ENCODE results near the gene CFDP1. TPM values are rescaled to one million over a fixed set of nuclear protein-coding genes. Genes with fewer than 3 reads are reported as not detected.

Gene CFDP1
- total and polyA plus RNA-seq, 11 donors = 17.7 to 60.6 (median 25.3) TPM

DNA sequence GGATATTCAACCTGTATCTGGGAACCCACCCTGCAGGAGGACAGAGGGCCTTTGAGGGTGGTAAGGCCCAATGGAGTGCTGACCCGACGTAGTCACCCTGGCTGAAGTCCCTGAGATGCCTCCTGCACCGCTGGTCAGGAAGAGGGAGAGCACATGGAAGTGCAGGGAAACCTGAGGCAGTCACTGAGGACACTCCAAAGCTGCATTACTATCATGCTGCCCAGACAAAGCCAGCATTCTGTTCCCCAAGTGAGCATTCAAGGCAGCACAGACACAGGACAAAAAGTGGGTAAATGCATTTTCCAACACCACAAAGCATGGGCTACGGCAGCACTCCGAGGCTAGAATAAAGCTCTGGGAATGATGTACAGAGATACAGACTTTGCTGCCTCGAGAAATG is 135.0 kb downstream of the CFDP1 start:
- Histone ChIP-seq H3K9me3 (no peaks in the 10 kb centered on the region), H3K4me1 (peaks cover 0 to 22% (median 10%) of the 10 kb centered on the region in 12 donors), H3K4me3 (no peak overlapping the region), H3K27ac (no peak overlapping the region), H3K27me3 (no peaks in the 10 kb centered on the region), H3K36me3 (peaks cover 0 to 63% (median 45%) of the 10 kb centered on the region in 9 donors)
- no peak for DNase-seq
- WGBS, 4 donors = 69 to 83% (median 78%) methylated on average over 6 of the region's 6 CpGs
- intact Hi-C loops (cut with DNase I) = no loop called here
- TF ChIP-seq, protein P1, sequence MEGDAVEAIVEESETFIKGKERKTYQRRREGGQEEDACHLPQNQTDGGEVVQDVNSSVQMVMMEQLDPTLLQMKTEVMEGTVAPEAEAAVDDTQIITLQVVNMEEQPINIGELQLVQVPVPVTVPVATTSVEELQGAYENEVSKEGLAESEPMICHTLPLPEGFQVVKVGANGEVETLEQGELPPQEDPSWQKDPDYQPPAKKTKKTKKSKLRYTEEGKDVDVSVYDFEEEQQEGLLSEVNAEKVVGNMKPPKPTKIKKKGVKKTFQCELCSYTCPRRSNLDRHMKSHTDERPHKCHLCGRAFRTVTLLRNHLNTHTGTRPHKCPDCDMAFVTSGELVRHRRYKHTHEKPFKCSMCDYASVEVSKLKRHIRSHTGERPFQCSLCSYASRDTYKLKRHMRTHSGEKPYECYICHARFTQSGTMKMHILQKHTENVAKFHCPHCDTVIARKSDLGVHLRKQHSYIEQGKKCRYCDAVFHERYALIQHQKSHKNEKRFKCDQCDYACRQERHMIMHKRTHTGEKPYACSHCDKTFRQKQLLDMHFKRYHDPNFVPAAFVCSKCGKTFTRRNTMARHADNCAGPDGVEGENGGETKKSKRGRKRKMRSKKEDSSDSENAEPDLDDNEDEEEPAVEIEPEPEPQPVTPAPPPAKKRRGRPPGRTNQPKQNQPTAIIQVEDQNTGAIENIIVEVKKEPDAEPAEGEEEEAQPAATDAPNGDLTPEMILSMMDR (IDR thresholded peaks at IDR 0.05) = no peak
- TF ChIP-seq POLR2A (IDR thresholded peaks at IDR 0.05) = no peak
- no peak for ATAC-seq

DNA sequence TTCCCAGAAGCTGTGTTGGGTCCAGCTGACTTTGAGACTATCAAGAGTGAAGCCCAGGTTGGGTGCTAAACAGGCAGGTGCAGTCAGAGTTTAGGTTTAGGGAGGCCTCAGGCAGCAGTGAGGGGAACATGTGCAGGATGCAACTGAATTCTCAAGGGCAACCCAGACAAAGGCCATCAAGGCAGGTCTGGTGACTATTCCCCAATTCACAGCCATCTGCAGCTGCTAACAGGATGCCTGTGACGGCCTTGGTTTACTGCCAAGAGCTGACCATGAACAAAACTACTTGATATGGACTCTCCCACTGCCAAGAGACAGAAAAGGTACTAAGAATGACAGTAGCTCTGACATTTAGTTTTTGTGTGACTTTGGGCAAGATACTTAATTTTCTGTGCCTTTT is 136.7 kb downstream of the CFDP1 start:
- Histone ChIP-seq H3K4me3 (no peak overlapping the region), H3K9me3 (no peaks in the 10 kb centered on the region), H3K27me3 (no peaks in the 10 kb centered on the region), H3K36me3 (peaks cover 0 to 69% (median 49%) of the 10 kb centered on the region in 9 donors), H3K27ac (peak overlapping the region in 11 of 12 donors; percentile 1 to 75 (median 59)), H3K4me1 (peaks cover 0 to 22% (median 10%) of the 10 kb centered on the region in 12 donors)
- 15 to 28% (median 21%) methylated on average over 1 of the region's 1 CpG for WGBS, 4 donors
- no peak for TF ChIP-seq POLR2A (IDR thresholded peaks at IDR 0.05)
- TF ChIP-seq, protein P1 (IDR thresholded peaks at IDR 0.05) = no peak
- peak; percentile 85 to 95 (median 87) for ATAC-seq
- peak in 4 of 5 donors; percentile 79 to 84 (median 82) for DNase-seq
- intact Hi-C loops (cut with DNase I) = no loop called here

DNA sequence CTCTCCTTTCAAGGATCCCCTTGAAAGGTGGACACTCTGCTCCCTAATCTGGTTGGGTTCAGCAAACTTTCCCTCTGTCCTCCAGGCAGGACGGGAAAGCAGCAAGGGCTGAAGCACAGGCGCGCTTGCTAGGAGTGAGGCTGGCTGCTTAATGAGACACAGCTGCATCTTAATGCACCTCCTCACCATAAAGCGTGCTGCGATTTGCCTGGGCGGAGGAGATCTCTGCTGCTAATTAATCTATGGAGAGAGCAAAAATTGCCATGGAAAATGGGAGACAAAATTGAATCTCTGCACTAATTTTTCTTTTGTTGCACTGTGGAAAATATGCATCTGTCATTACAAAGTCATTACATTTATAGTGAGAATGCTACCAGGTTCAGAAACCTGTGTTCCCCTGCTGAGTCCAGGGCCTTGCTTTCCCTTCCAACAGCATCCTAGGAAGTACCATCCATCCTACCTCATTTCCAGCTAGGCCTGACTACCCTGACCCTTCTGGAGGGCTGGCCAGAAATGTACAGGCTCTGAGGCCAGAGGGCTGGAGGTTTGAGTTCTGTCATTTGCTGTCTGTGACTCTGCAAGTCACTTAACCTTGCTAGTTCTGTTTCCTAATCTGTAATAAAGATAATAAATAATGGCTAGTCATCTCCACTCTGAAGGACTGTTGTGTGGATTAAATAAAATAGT is 138.4 kb downstream of the CFDP1 start:
- Histone ChIP-seq H3K36me3 (peaks cover 0 to 65% (median 38%) of the 10 kb centered on the region in 9 donors), H3K27ac (peak overlapping the region in 2 of 12 donors; percentile 10 to 65), H3K27me3 (no peaks in the 10 kb centered on the region), H3K9me3 (no peaks in the 10 kb centered on the region), H3K4me1 (peaks cover 0 to 25% (median 14%) of the 10 kb centered on the region in 12 donors), H3K4me3 (no peak overlapping the region)
- 95 to 98% (median 97%) methylated on average over 6 of the region's 6 CpGs for WGBS, 4 donors
- no peak for TF ChIP-seq POLR2A (IDR thresholded peaks at IDR 0.05)
- TF ChIP-seq, protein P1 (IDR thresholded peaks at IDR 0.05) = no peak
- DNase-seq (no peak), ATAC-seq (no peak)
- intact Hi-C loops (cut with DNase I) = no loop called here

DNA sequence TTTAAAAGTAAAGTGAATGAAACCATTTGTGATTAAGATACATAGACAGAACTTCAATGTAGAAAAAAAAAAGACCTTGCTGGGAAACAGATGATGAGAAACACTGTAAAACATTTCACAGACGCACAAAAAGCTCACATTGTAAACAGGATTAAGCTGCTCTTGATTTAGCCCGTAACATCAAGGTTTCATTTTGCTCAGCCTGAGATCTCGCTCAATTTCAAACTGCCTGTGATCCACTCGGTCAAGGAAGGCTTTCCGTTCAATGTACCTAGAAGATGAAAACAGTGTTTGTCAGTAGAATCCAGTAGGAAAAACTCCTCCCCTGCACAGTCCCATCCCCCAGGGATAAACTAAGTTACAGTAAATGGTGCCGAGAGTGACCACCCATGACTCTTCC is 139.5 kb downstream of the CFDP1 start:
- H3K27me3 ChIP-seq = no peaks in the 10 kb centered on the region
- intact Hi-C loops (cut with DNase I) = no loop called here
- H3K4me1 ChIP-seq = peaks cover 4 to 36% (median 21%) of the 10 kb centered on the region in 12 donors
- peaks cover 0 to 64% (median 31%) of the 10 kb centered on the region in 9 donors for H3K36me3 ChIP-seq
- no peaks in the 10 kb centered on the region for H3K9me3 ChIP-seq
- H3K4me3 ChIP-seq = no peak overlapping the region
- no peak overlapping the region for H3K27ac ChIP-seq
- no peak for DNase-seq
- no peak for ATAC-seq
- TF ChIP-seq, protein P1 (IDR thresholded peaks at IDR 0.05) = no peak
- TF ChIP-seq POLR2A (IDR thresholded peaks at IDR 0.05) = no peak
- 94 to 97% (median 94%) methylated on average over 6 of the region's 6 CpGs for WGBS, 4 donors

Data from heart left ventricle (tissue), 16 donors.